ENCODE results near the gene PROC. TPM values are rescaled to one million over a fixed set of nuclear protein-coding genes. Genes with fewer than 3 reads are reported as not detected.
"Not testable (repeated sequence)": the region's sequence is repeated elsewhere in the genome, so short reads cannot be mapped to it uniquely, and the experiment has no call there.

The PROC gene
- polyA plus RNA-seq, 1 experiment, result not detected

DNA sequence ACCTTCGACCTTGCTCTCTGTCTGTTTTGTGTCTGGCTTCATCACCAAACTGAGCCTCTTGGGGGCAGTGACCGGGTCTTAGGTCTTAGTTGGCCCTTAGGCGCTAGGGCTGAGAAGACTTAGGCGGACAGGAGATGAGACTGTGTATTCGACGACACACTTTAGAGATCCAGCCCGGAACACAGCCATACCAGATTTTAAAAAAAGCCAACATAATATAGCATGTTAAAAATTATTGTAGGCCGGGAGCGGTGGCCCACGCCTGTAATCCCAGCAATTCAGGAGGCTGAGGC, 9.5 kb upstream of the PROC start:
- Histone ChIP-seq H3K27ac (ENCODE audit: low read depth, low read length) (peak overlapping the region; percentile 70), H3K4me3 (ENCODE audit: low read depth, low read length) (no peak overlapping the region), H3K27me3 (ENCODE audit: control insufficient read depth, insufficient read depth, low read length) (no peaks in the 10 kb centered on the region), H3K9me3 (ENCODE audit: control insufficient read depth, insufficient read depth, low read length) (no peaks in the 10 kb centered on the region; the same call in 1 of the 2 replicates)
- DNase-seq (ENCODE audit: low read depth, low spot score), result no peak
- TF ChIP-seq, protein P1, sequence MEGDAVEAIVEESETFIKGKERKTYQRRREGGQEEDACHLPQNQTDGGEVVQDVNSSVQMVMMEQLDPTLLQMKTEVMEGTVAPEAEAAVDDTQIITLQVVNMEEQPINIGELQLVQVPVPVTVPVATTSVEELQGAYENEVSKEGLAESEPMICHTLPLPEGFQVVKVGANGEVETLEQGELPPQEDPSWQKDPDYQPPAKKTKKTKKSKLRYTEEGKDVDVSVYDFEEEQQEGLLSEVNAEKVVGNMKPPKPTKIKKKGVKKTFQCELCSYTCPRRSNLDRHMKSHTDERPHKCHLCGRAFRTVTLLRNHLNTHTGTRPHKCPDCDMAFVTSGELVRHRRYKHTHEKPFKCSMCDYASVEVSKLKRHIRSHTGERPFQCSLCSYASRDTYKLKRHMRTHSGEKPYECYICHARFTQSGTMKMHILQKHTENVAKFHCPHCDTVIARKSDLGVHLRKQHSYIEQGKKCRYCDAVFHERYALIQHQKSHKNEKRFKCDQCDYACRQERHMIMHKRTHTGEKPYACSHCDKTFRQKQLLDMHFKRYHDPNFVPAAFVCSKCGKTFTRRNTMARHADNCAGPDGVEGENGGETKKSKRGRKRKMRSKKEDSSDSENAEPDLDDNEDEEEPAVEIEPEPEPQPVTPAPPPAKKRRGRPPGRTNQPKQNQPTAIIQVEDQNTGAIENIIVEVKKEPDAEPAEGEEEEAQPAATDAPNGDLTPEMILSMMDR (IDR thresholded peaks at IDR 0.05; ENCODE audit: low read depth, low read length), result no peak
- CTCF ChIA-PET, result no interaction called here
- POLR2A ChIA-PET, result no interaction called here

DNA sequence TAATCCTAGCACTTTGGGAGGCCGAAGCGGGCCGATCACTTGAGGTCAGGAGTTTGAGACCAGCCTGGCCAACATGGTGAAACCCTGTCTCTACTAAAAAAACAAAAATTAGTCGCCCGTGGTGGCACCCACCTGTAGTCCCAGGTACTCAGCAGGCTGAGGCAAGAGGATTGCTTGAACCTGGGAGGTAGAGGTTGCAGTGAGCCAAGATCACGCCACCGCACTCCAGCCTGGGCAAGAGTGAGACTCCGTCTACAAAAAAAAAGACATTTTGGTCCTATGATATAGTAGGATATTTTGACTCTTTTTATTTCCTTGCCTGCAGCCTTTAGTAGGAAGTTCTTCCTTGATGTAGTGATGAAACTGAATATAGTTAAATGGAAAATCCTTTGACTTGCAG, 8.5 kb upstream of the PROC start:
- H3K4me3 ChIP-seq (ENCODE audit: low read depth, low read length); H3K27ac ChIP-seq (ENCODE audit: low read depth, low read length); H3K9me3 ChIP-seq (ENCODE audit: control insufficient read depth, insufficient read depth, low read length); H3K27me3 ChIP-seq (ENCODE audit: control insufficient read depth, insufficient read depth, low read length); DNase-seq (ENCODE audit: low read depth, low spot score): not testable (repeated sequence)
- ChIA-PET POLR2A (interaction anchor here (0.7 kb wide), 2 partner anchors 75 to 636 kb away, joined by 3 to 5 read pairs; no protein-coding TSS in a partner anchor), CTCF (interaction anchor here (1.0 kb wide), 1 partner anchor 85 kb away, joined by 3 read pairs; no protein-coding TSS in a partner anchor)

DNA sequence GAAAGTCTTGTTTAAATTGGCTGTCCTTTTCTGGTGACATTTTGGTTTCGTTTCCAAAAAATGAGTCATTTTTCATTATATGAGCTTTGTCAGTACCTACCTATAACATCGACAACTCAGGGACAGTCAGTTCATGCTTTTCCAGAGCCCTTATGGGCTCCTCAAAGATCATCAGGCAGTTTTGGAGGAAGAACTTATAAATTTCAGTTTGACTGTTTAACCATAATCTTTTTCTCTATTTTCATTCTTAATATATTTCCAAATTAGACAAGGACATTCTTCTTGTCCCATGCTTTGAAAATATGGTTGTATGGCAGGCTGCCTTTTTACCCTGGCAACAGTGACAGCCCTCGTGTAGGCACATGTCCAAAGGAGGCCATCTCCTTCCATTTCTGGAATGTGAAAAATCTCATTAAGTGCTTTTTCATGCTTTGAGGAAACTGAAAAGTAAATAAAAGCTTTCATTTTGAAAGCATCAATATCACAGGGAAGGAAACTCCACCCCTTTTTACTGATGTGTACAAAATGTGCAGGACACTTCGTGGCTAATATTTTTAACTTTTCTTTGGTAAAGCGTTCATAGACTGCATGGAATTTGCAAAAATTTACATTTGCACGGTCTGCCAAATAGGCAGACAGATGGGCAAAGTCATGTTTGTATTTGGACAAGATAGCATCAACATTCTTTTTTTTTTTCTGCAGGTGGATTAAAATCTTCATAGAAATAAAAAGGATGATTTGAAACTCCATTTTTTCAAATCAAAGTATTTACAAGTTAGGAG, 7.2 kb upstream of the PROC start:
- H3K27ac ChIP-seq (ENCODE audit: low read depth, low read length), result no peak overlapping the region
- H3K27me3 ChIP-seq (ENCODE audit: control insufficient read depth, insufficient read depth, low read length), result no peaks in the 10 kb centered on the region
- CTCF ChIA-PET, result interaction anchor here (1.0 kb wide), 1 partner anchor 87 kb away, joined by 3 read pairs; no protein-coding TSS in a partner anchor
- no peaks in the 10 kb centered on the region; the same call in 1 of the 2 replicates for H3K9me3 ChIP-seq (ENCODE audit: control insufficient read depth, insufficient read depth, low read length)
- no peak for DNase-seq (ENCODE audit: low read depth, low spot score)
- TF ChIP-seq, protein P1 (IDR thresholded peaks at IDR 0.05; ENCODE audit: low read depth, low read length), result no peak
- no peak overlapping the region for H3K4me3 ChIP-seq (ENCODE audit: low read depth, low read length)
- POLR2A ChIA-PET, result interaction anchor here (0.7 kb wide), 1 partner anchor 202 kb away, joined by 5 read pairs; no protein-coding TSS in a partner anchor

DNA sequence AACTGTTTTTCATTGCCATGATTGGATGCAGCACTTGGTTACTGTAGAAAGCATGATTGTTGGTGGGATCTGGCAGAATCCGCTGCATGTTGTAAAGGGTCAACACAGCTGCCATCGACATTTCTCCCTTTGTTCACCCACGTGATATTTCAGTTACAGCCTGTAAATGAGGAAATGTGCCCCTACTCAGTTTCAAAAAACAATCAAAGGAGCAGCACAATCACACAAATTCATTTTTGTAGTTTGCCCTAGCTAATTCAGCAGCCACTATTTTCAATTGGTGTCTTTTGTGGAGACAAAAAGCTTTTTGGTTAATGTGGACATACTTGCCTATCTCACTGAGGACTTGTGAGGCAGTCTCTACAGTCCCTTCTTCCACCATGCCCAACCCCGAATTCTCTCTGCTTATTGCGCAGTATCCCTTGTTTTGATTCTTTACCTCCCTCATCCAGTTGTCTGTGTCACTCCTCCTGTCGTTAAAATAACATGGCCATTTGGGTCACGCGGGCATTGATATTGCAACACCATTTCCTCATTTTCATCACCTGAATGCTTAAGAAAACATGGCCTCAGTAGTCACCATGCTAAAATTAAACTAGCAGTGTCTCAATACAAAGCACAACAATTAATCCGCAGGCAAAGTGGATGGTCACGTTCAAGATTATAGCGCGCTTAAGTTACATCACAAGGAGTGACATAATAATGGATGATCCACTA, 6.4 kb upstream of the PROC start:
- ChIA-PET POLR2A (no interaction called here), CTCF (no interaction called here)
- no peak overlapping the region for H3K27ac ChIP-seq (ENCODE audit: low read depth, low read length)
- no peak overlapping the region for H3K4me3 ChIP-seq (ENCODE audit: low read depth, low read length)
- H3K9me3 ChIP-seq (ENCODE audit: control insufficient read depth, insufficient read depth, low read length), result no peaks in the 10 kb centered on the region; the same call in 1 of the 2 replicates
- TF ChIP-seq, protein P1 (IDR thresholded peaks at IDR 0.05; ENCODE audit: low read depth, low read length), result no peak
- no peak for DNase-seq (ENCODE audit: low read depth, low spot score)
- H3K27me3 ChIP-seq (ENCODE audit: control insufficient read depth, insufficient read depth, low read length), result peaks cover 1% of the 10 kb centered on the region

DNA sequence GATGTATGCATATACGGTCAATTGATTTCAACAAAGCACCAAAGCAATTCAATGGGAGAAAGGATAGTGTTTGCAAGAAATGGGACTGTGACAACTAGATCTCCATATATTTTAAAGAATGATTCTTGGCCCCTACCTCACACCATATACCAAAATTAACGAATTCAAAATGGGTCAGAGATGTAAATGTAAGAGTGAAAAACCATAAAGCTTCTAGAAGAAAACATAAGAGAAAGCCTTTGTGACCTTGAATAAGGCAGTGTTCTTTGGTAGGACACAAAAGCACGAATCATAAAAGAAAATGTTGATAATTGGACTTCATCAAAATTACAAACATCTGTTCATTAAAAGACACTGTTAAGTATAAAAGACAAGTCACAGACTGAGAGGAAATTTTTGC, 5.0 kb upstream of the PROC start:
- ChIA-PET CTCF (interaction anchor here (0.6 to 1.0 kb wide), 2 partner anchors 89 to 348 kb away, joined by 3 to 4 read pairs; no protein-coding TSS in a partner anchor), POLR2A (no interaction called here)
- no peaks in the 10 kb centered on the region; the same call in 1 of the 2 replicates for H3K9me3 ChIP-seq (ENCODE audit: control insufficient read depth, insufficient read depth, low read length)
- TF ChIP-seq, protein P1 (IDR thresholded peaks at IDR 0.05; ENCODE audit: low read depth, low read length), result no peak
- H3K27me3 ChIP-seq (ENCODE audit: control insufficient read depth, insufficient read depth, low read length), result peaks cover 3% of the 10 kb centered on the region
- H3K4me3 ChIP-seq (ENCODE audit: low read depth, low read length), result no peak overlapping the region
- DNase-seq (ENCODE audit: low read depth, low spot score), result no peak
- no peak overlapping the region for H3K27ac ChIP-seq (ENCODE audit: low read depth, low read length)

Data from AG04450 (cell line).